Chondrocyte (in vitro differentiated cells): ENCODE measurements around the gene SMARCC1. TPM values are rescaled to one million over a fixed set of nuclear protein-coding genes. Genes with fewer than 3 reads are reported as not detected.
A peak's percentile ranks its signal among the peaks of the same experiment; 100 is the strongest.
"Not testable (repeated sequence)": the region's sequence is repeated elsewhere in the genome, so short reads cannot be mapped to it uniquely, and the experiment has no call there.

Source experiments
- DNase-seq: peaks from one replicate; pipeline ENCODE4 v3.0.0; 2021; ENCODE audit warnings: mixed read lengths, low spot score
- H3K27ac Mint-ChIP-seq: one replicate; pipeline ENCODE4 v1.8.0; 2021; ENCODE audit warnings: mild to moderate bottlenecking, moderate library complexity, mixed read lengths; ENCODE audit not compliant: unreplicated experiment
- H3K27me3 Mint-ChIP-seq: 2 replicates; pipeline ENCODE4 v1.8.0; 2021; ENCODE audit warnings: low read depth, mixed read lengths
- H3K36me3 Mint-ChIP-seq: 2 replicates; pipeline ENCODE4 v1.8.0; 2021; ENCODE audit warnings: low read depth, mixed read lengths
- H3K4me1 Mint-ChIP-seq: 2 replicates; pipeline ENCODE4 v1.8.0; 2021; ENCODE audit warnings: low read depth, mild to moderate bottlenecking, mixed read lengths
- H3K4me3 Mint-ChIP-seq: one replicate; pipeline ENCODE4 v1.8.0; 2021; ENCODE audit warnings: mild to moderate bottlenecking, moderate library complexity, mixed read lengths; ENCODE audit not compliant: unreplicated experiment
- H3K9me3 Mint-ChIP-seq: 2 replicates; pipeline ENCODE4 v1.8.0; 2021; ENCODE audit warnings: low read depth, mixed read lengths
- CTCF ChIP-seq: fragments of 200-600 bp; sonication (generic); IDR thresholded peaks from 2 replicates; pipeline ENCODE4 v1.5.0; 2021; ENCODE audit warnings: antibody characterized with exemption, mild to moderate bottlenecking, moderate library complexity
- total RNA-seq: library from RNA; stranded (reverse); gene quantifications from 3 replicates; pipeline ENCODE4 v1.2.1, GENCODE V29; 2021

Gene SMARCC1
- total RNA-seq, 1 donor from 2014 or later, result 83.5 TPM

GRCh38 chr3:47747558-47747957 lies 34.1 kb downstream of the SMARCC1 start:
- Mint-ChIP-seq H3K9me3 (no peaks in the 10 kb centered on the region), H3K4me3 (no peak overlapping the region), H3K27ac (no peak overlapping the region), H3K27me3 (no peaks in the 10 kb centered on the region), H3K36me3 (peaks cover 2% of the 10 kb centered on the region), H3K4me1 (peaks cover 6% of the 10 kb centered on the region)
- TF ChIP-seq CTCF, result no peak
- DNase-seq, result no peak

- no peak for TF ChIP-seq CTCF
- Mint-ChIP-seq H3K27ac (no peak overlapping the region), H3K36me3 (peaks cover 2% of the 10 kb centered on the region)
Observed at GRCh38 chr3:47746264-47746663, 35.4 kb downstream of the SMARCC1 start.

GRCh38 chr3:47743855-47744254 lies 37.8 kb downstream of the SMARCC1 start:
- no peak for TF ChIP-seq CTCF
- Mint-ChIP-seq H3K4me1 (peaks cover 16% of the 10 kb centered on the region), H3K27ac (no peak overlapping the region), H3K36me3 (peaks cover 2% of the 10 kb centered on the region), H3K4me3 (no peak overlapping the region), H3K9me3 (no peaks in the 10 kb centered on the region), H3K27me3 (no peaks in the 10 kb centered on the region)
- no peak for DNase-seq

More at GRCh38 chr3:47746264-47746663, 35.4 kb downstream of the SMARCC1 start:
- H3K27me3 Mint-ChIP-seq, result no peaks in the 10 kb centered on the region
- no peak for DNase-seq
- no peaks in the 10 kb centered on the region for H3K9me3 Mint-ChIP-seq
- H3K4me3 Mint-ChIP-seq, result no peak overlapping the region
- peaks cover 14% of the 10 kb centered on the region for H3K4me1 Mint-ChIP-seq

- H3K27ac Mint-ChIP-seq, result peak overlapping the region; percentile 28
- not testable (repeated sequence) for DNase-seq, H3K9me3 Mint-ChIP-seq, H3K27me3 Mint-ChIP-seq, H3K4me3 Mint-ChIP-seq, H3K36me3 Mint-ChIP-seq
- H3K4me1 Mint-ChIP-seq, result peaks cover 20% of the 10 kb centered on the region
Observed at GRCh38 chr3:47743352-47743751, 38.3 kb downstream of the SMARCC1 start.

- no peak for DNase-seq
- Mint-ChIP-seq H3K9me3 (no peaks in the 10 kb centered on the region), H3K4me1 (peaks cover 20% of the 10 kb centered on the region), H3K4me3 (no peak overlapping the region), H3K27me3 (no peaks in the 10 kb centered on the region), H3K36me3 (peaks cover 4% of the 10 kb centered on the region), H3K27ac (no peak overlapping the region)
- no peak for TF ChIP-seq CTCF
Observed at GRCh38 chr3:47741925-47742324, 39.8 kb downstream of the SMARCC1 start.

GRCh38 chr3:47732143-47732542 lies 49.5 kb downstream of the SMARCC1 start:
- Mint-ChIP-seq H3K27ac (no peak overlapping the region), H3K4me1 (no peaks in the 10 kb centered on the region), H3K9me3 (no peaks in the 10 kb centered on the region), H3K4me3 (no peak overlapping the region), H3K36me3 (peaks cover 35% of the 10 kb centered on the region), H3K27me3 (no peaks in the 10 kb centered on the region)
- no peak for TF ChIP-seq CTCF
- no peak for DNase-seq
